CD8-positive, alpha-beta memory T cell (primary cell): ENCODE measurements around the gene CD81. TPM values are rescaled to one million over a fixed set of nuclear protein-coding genes. Genes with fewer than 3 reads are reported as not detected.

Experiments used
- CTCF ChIA-PET: fragments of 350-600 bp; sonication (Branson Sonifier 250); formaldehyde crosslinking; loops from one replicate; lab custom pipeline; 2021; ENCODE audit warnings: antibody characterized with exemption; lab: Charles Lee
- POLR2A ChIA-PET: fragments of 350-600 bp; sonication (Branson Sonifier 250); formaldehyde crosslinking; loops from one replicate; lab custom pipeline; 2021; ENCODE audit warnings: antibody characterized with exemption; lab: Charles Lee
- DNase-seq, 5 donors: peaks; one replicate each; pipeline versions ENCODE4 v3.0.0 to v3.0.0-alpha.2; 2020 to 2022; ENCODE audit warnings: mixed read lengths in 1 of 5
- H3K27ac ChIP-seq: one replicate; pipeline ENCODE4 v1.7.0; 2013; ENCODE audit warnings: low read depth, mild to moderate bottlenecking, low read length, moderate library complexity
- H3K27me3 ChIP-seq: 2 replicates; pipeline ENCODE4 v1.7.0; 2013; ENCODE audit warnings: low read length, mild to moderate bottlenecking; ENCODE audit not compliant: insufficient read depth, poor library complexity, severe bottlenecking
- H3K36me3 ChIP-seq: 2 replicates; pipeline ENCODE4 v1.7.0; 2013; ENCODE audit warnings: mild to moderate bottlenecking, low read length, moderate library complexity; ENCODE audit not compliant: insufficient read depth
- H3K4me1 ChIP-seq: 2 replicates; pipeline ENCODE4 v1.7.0; 2013; ENCODE audit warnings: mild to moderate bottlenecking, low read length, moderate library complexity; ENCODE audit not compliant: insufficient read depth
- H3K4me3 ChIP-seq: 2 replicates; pipeline ENCODE4 v1.7.0; 2013; ENCODE audit warnings: mild to moderate bottlenecking, low read length
- H3K9me3 ChIP-seq: 2 replicates; pipeline ENCODE4 v1.7.0; 2013; ENCODE audit warnings: mild to moderate bottlenecking, low read length
- H3K27ac Mint-ChIP-seq, 8 donors: one replicate each; pipeline ENCODE4 v1.8.0; 2020 to 2021; ENCODE audit warnings: mixed read lengths in 8 of 8, mild to moderate bottlenecking in 6 of 8, inconsistent platforms in 3 of 8, moderate library complexity in 3 of 8
- H3K27me3 Mint-ChIP-seq, 2 donors: one replicate each; pipeline ENCODE4 v1.8.0; 2020 to 2021; ENCODE audit warnings: mixed read lengths in 2 of 2, mild to moderate bottlenecking in 1 of 2, moderate library complexity in 1 of 2
- H3K36me3 Mint-ChIP-seq, 3 donors: one replicate each; pipeline ENCODE4 v1.8.0; 2020 to 2021; ENCODE audit warnings: mixed read lengths in 3 of 3, inconsistent platforms in 1 of 3, mild to moderate bottlenecking in 1 of 3
- H3K4me1 Mint-ChIP-seq, 3 donors: one replicate each; pipeline ENCODE4 v1.8.0; 2020 to 2021; ENCODE audit warnings: mixed read lengths in 3 of 3, inconsistent platforms in 1 of 3, mild to moderate bottlenecking in 1 of 3
- H3K4me3 Mint-ChIP-seq, 7 donors: one replicate each; pipeline ENCODE4 v1.8.0; 2020 to 2021; ENCODE audit warnings: mixed read lengths in 7 of 7, mild to moderate bottlenecking in 6 of 7, moderate library complexity in 4 of 7, inconsistent platforms in 2 of 7
- H3K9me3 Mint-ChIP-seq, 5 donors: one replicate each; pipeline ENCODE4 v1.8.0; 2020 to 2022; ENCODE audit warnings: mixed read lengths in 5 of 5, mild to moderate bottlenecking in 3 of 5, moderate library complexity in 2 of 5, inconsistent platforms in 1 of 5
- polyA plus RNA-seq: library from polyadenylated mRNA; unstranded; fragments of 300-500 nt; fragmentation: Illumina TruSeq; gene quantifications from one replicate; pipeline ENCODE4 v1.2.3, GENCODE V29; 2021
- total RNA-seq, 2 experiments: library from RNA; stranded (reverse); gene quantifications; one replicate each; pipeline ENCODE4 v1.2.3, GENCODE V29; 2021

The CD81 gene
- total and polyA plus RNA-seq, 3 experiments from 2014 or later: 107 to 189 (median 176) TPM

GRCh38 chr11:2365571-2366210 lies 11.4 kb upstream of the CD81 start:
- Mint-ChIP-seq H3K36me3 (no peaks in the 10 kb centered on the region), H3K9me3 (no peaks in the 10 kb centered on the region), H3K4me3 (no peak overlapping the region), H3K27ac (no peak overlapping the region), H3K4me1 (no peaks in the 10 kb centered on the region), H3K27me3 (peaks cover 0 to 3% of the 10 kb centered on the region in 2 donors)
- DNase-seq: no peak
- no peak overlapping the region for H3K27ac ChIP-seq
- POLR2A ChIA-PET: interaction anchor here (0.6 kb wide), 1 partner anchor 85 kb away, joined by 4 read pairs; no protein-coding TSS in a partner anchor
- CTCF ChIA-PET: no interaction called here
- no peaks in the 10 kb centered on the region for H3K4me1 ChIP-seq
- no peaks in the 10 kb centered on the region for H3K36me3 ChIP-seq
- H3K27me3 ChIP-seq: no peaks in the 10 kb centered on the region
- H3K4me3 ChIP-seq: no peak overlapping the region
- H3K9me3 ChIP-seq: no peaks in the 10 kb centered on the region

- no peak overlapping the region for H3K4me3 ChIP-seq
- no peaks in the 10 kb centered on the region for H3K4me1 ChIP-seq
- Mint-ChIP-seq H3K27ac (no peak overlapping the region), H3K36me3 (no peaks in the 10 kb centered on the region), H3K27me3 (peaks cover 0 to 3% of the 10 kb centered on the region in 2 donors), H3K9me3 (no peaks in the 10 kb centered on the region), H3K4me1 (no peaks in the 10 kb centered on the region), H3K4me3 (no peak overlapping the region)
- no peaks in the 10 kb centered on the region for H3K36me3 ChIP-seq
- CTCF ChIA-PET: no interaction called here
- DNase-seq: no peak
- no peaks in the 10 kb centered on the region for H3K27me3 ChIP-seq
- POLR2A ChIA-PET: interaction anchor here (0.6 kb wide), 1 partner anchor 86 kb away, joined by 4 read pairs; no protein-coding TSS in a partner anchor
- no peak overlapping the region for H3K27ac ChIP-seq
- H3K9me3 ChIP-seq: no peaks in the 10 kb centered on the region
Measured at GRCh38 chr11:2366276-2366675, 10.8 kb upstream of the CD81 start.

GRCh38 chr11:2366733-2367132 lies 10.4 kb upstream of the CD81 start:
- Histone ChIP-seq H3K27me3 (no peaks in the 10 kb centered on the region), H3K27ac (no peak overlapping the region), H3K9me3 (no peaks in the 10 kb centered on the region), H3K4me3 (no peak overlapping the region), H3K4me1 (no peaks in the 10 kb centered on the region), H3K36me3 (no peaks in the 10 kb centered on the region)
- Mint-ChIP-seq H3K4me1 (no peaks in the 10 kb centered on the region), H3K27me3 (peaks cover 0 to 3% of the 10 kb centered on the region in 2 donors), H3K27ac (no peak overlapping the region), H3K9me3 (no peaks in the 10 kb centered on the region), H3K4me3 (no peak overlapping the region), H3K36me3 (no peaks in the 10 kb centered on the region)
- ChIA-PET CTCF (no interaction called here), POLR2A (no interaction called here)
- DNase-seq: no peak

- ChIA-PET POLR2A (no interaction called here), CTCF (no interaction called here)
- no peak overlapping the region for H3K4me3 ChIP-seq
- no peaks in the 10 kb centered on the region for H3K9me3 ChIP-seq
- Mint-ChIP-seq H3K4me1 (no peaks in the 10 kb centered on the region), H3K4me3 (no peak overlapping the region), H3K9me3 (no peaks in the 10 kb centered on the region), H3K27me3 (peaks cover 0 to 3% of the 10 kb centered on the region in 2 donors), H3K27ac (no peak overlapping the region), H3K36me3 (no peaks in the 10 kb centered on the region)
- DNase-seq: no peak
- no peaks in the 10 kb centered on the region for H3K36me3 ChIP-seq
- no peaks in the 10 kb centered on the region for H3K27me3 ChIP-seq
- no peaks in the 10 kb centered on the region for H3K4me1 ChIP-seq
- no peak overlapping the region for H3K27ac ChIP-seq
Measured at GRCh38 chr11:2367266-2368160, 9.6 kb upstream of the CD81 start.

- no peak overlapping the region for H3K27ac ChIP-seq
- peaks cover 0 to 3% of the 10 kb centered on the region in 2 donors for H3K27me3 Mint-ChIP-seq
- no peak overlapping the region for H3K27ac Mint-ChIP-seq
- ChIA-PET POLR2A (no interaction called here), CTCF (no interaction called here)
- no peaks in the 10 kb centered on the region for H3K4me1 Mint-ChIP-seq
- no peaks in the 10 kb centered on the region for H3K9me3 ChIP-seq
- no peak overlapping the region for H3K4me3 Mint-ChIP-seq
- no peak overlapping the region for H3K4me3 ChIP-seq
- H3K4me1 ChIP-seq: no peaks in the 10 kb centered on the region
- no peaks in the 10 kb centered on the region for H3K36me3 ChIP-seq
- H3K36me3 Mint-ChIP-seq: no peaks in the 10 kb centered on the region
- H3K9me3 Mint-ChIP-seq: no peaks in the 10 kb centered on the region
- no peaks in the 10 kb centered on the region for H3K27me3 ChIP-seq
- no peak for DNase-seq
Measured at GRCh38 chr11:2368178-2368850, 8.8 kb upstream of the CD81 start.

- Histone ChIP-seq H3K36me3 (no peaks in the 10 kb centered on the region), H3K4me3 (no peak overlapping the region), H3K4me1 (no peaks in the 10 kb centered on the region), H3K27me3 (no peaks in the 10 kb centered on the region), H3K27ac (no peak overlapping the region), H3K9me3 (no peaks in the 10 kb centered on the region)
- H3K27ac Mint-ChIP-seq: no peak overlapping the region
- H3K9me3 Mint-ChIP-seq: no peaks in the 10 kb centered on the region
- no peak overlapping the region for H3K4me3 Mint-ChIP-seq
- H3K4me1 Mint-ChIP-seq: no peaks in the 10 kb centered on the region
- no peaks in the 10 kb centered on the region for H3K36me3 Mint-ChIP-seq
- peaks cover 0 to 3% of the 10 kb centered on the region in 2 donors for H3K27me3 Mint-ChIP-seq
- ChIA-PET CTCF (no interaction called here), POLR2A (no interaction called here)
- no peak for DNase-seq
Measured at GRCh38 chr11:2368851-2369180, 8.3 kb upstream of the CD81 start.

GRCh38 chr11:2369320-2369719 lies 7.8 kb upstream of the CD81 start:
- H3K27ac Mint-ChIP-seq: no peak overlapping the region
- no peaks in the 10 kb centered on the region for H3K4me1 Mint-ChIP-seq
- H3K9me3 Mint-ChIP-seq: no peaks in the 10 kb centered on the region
- Histone ChIP-seq H3K9me3 (no peaks in the 10 kb centered on the region), H3K4me1 (no peaks in the 10 kb centered on the region), H3K27ac (no peak overlapping the region), H3K36me3 (no peaks in the 10 kb centered on the region), H3K27me3 (no peaks in the 10 kb centered on the region), H3K4me3 (no peak overlapping the region)
- ChIA-PET POLR2A (no interaction called here), CTCF (no interaction called here)
- H3K36me3 Mint-ChIP-seq: no peaks in the 10 kb centered on the region
- peaks cover 0 to 3% of the 10 kb centered on the region in 2 donors for H3K27me3 Mint-ChIP-seq
- no peak for DNase-seq
- H3K4me3 Mint-ChIP-seq: no peak overlapping the region

GRCh38 chr11:2369896-2370295 lies 7.2 kb upstream of the CD81 start:
- H3K9me3 ChIP-seq: no peaks in the 10 kb centered on the region
- Mint-ChIP-seq H3K4me1 (no peaks in the 10 kb centered on the region), H3K36me3 (no peaks in the 10 kb centered on the region), H3K27ac (no peak overlapping the region), H3K27me3 (peaks cover 0 to 3% of the 10 kb centered on the region in 2 donors), H3K4me3 (no peak overlapping the region), H3K9me3 (no peaks in the 10 kb centered on the region)
- no peaks in the 10 kb centered on the region for H3K27me3 ChIP-seq
- POLR2A ChIA-PET: no interaction called here
- H3K36me3 ChIP-seq: no peaks in the 10 kb centered on the region
- CTCF ChIA-PET: no interaction called here
- H3K4me1 ChIP-seq: no peaks in the 10 kb centered on the region
- DNase-seq: no peak
- no peak overlapping the region for H3K27ac ChIP-seq
- no peak overlapping the region for H3K4me3 ChIP-seq
